Thyroid gland (tissue), 4 donors: ENCODE results near the gene ONECUT3.

Experiments used
- POLR2A ChIP-seq, 2 donors: fragments of 450-650 bp; IDR thresholded peaks; one replicate each; pipeline ENCODE4 v1.6.1; 2017; ENCODE audit warnings: antibody characterized with exemption in 2 of 2, mild to moderate bottlenecking in 2 of 2, moderate library complexity in 1 of 2
- TF ChIP-seq, protein P1 (sequence below), 6 experiments: fragments of 200-600 bp in 3 of 6; fragments of 450-650 bp in 3 of 6; sonication (generic) in 3 of 6; IDR thresholded peaks; one replicate each; pipeline ENCODE4 v1.5.1; 2016 to 2019; ENCODE audit warnings: antibody characterized with exemption in 6 of 6, mild to moderate bottlenecking in 2 of 6, inconsistent platforms in 1 of 6, moderate library complexity in 1 of 6

DNA sequence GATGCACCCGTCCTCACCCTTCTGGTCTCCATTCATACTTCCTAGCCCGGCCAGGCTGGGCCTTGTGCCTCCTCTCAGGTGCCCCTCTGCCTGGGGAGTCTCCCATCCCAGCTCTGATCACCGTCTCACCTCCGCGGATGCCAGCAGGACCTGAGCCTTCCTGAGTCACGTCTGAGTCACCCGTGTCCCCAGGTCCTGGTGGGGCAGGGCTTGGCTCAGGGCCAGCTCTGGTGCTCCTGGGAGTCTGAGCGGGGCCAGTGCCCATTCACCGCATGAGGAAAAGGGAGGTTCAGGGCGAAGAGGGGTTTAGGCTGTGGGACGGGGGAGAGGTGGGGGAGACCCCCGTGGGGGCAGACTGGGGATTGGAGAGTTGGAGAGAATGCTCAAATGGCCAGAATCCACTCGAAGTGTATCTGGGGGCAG, 58.2 kb downstream of the ONECUT3 start:
- TF ChIP-seq, protein P1, sequence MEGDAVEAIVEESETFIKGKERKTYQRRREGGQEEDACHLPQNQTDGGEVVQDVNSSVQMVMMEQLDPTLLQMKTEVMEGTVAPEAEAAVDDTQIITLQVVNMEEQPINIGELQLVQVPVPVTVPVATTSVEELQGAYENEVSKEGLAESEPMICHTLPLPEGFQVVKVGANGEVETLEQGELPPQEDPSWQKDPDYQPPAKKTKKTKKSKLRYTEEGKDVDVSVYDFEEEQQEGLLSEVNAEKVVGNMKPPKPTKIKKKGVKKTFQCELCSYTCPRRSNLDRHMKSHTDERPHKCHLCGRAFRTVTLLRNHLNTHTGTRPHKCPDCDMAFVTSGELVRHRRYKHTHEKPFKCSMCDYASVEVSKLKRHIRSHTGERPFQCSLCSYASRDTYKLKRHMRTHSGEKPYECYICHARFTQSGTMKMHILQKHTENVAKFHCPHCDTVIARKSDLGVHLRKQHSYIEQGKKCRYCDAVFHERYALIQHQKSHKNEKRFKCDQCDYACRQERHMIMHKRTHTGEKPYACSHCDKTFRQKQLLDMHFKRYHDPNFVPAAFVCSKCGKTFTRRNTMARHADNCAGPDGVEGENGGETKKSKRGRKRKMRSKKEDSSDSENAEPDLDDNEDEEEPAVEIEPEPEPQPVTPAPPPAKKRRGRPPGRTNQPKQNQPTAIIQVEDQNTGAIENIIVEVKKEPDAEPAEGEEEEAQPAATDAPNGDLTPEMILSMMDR (IDR thresholded peaks at IDR 0.05) = no peak
- no peak for TF ChIP-seq POLR2A (IDR thresholded peaks at IDR 0.05)
